ENCODE data around the gene HAAO.

Gene HAAO

GRCh38 chr2:42819160-42819559, 26.8 kb upstream of the HAAO start:
- Histone ChIP-seq H2AK5ac (ENCODE audit: low read length) (no peak overlapping the region), H3K27me3 (ENCODE audit: insufficient read depth, low read length) (no peaks in the 10 kb centered on the region), H3K27ac (ENCODE audit: low read depth, low read length) (no peak overlapping the region), H3K18ac (ENCODE audit: low read length) (no peak overlapping the region), H3K9ac (ENCODE audit: low read length) (no peak overlapping the region), H3K79me2 (ENCODE audit: control insufficient read depth, insufficient read depth, low read length, poor library complexity) (no peaks in the 10 kb centered on the region), H3K4me3 (ENCODE audit: low read depth, low read length) (no peak overlapping the region), H3K79me1 (ENCODE audit: low read length) (no peaks in the 10 kb centered on the region), H3K4me1 (ENCODE audit: control insufficient read depth in 1 of 2, insufficient read depth in 2 of 2, low read length in 2 of 2) (no peaks in the 10 kb centered on the region), H4K12ac (ENCODE audit: low read depth, low read length) (no peak overlapping the region), H3K9me3 (ENCODE audit: insufficient read depth, low read depth, low read length) (peaks cover 1% of the 10 kb centered on the region), H3K36me3 (ENCODE audit: control insufficient read depth in 1 of 2, insufficient read depth in 2 of 2, low read length in 2 of 2) (no peaks in the 10 kb centered on the region), H2AFZ (ENCODE audit: insufficient read depth, low read length, poor library complexity) (no peak overlapping the region), H2BK12ac (ENCODE audit: low read length) (no peak overlapping the region), H3K23ac (ENCODE audit: low read length) (no peak overlapping the region), H2BK120ac (ENCODE audit: insufficient read depth, low read length, poor library complexity) (no peak overlapping the region), H4K8ac (ENCODE audit: low read depth, low read length) (no peak overlapping the region), H3K4ac (ENCODE audit: low read depth, low read length) (no peak overlapping the region), H2BK5ac (ENCODE audit: low read depth, low read length, poor library complexity) (no peak overlapping the region), H4K91ac (ENCODE audit: low read depth, low read length) (no peak overlapping the region), H3K4me2 (ENCODE audit: low read length) (no peak overlapping the region), H3K14ac (ENCODE audit: low read length) (no peak overlapping the region)
- no CpG with 5 or more reads among the region's 2 CpGs for WGBS (ENCODE audit: extremely low coverage, insufficient coverage, insufficient read length)
- DNase-seq = no peak

- H3K79me1 ChIP-seq (ENCODE audit: low read length) = peaks cover 8% of the 10 kb centered on the region
- no peak overlapping the region for H3K9ac ChIP-seq (ENCODE audit: low read length)
- no peak overlapping the region for H3K4me3 ChIP-seq (ENCODE audit: low read depth, low read length)
- no peak overlapping the region for H3K14ac ChIP-seq (ENCODE audit: low read length)
- H3K36me3 ChIP-seq (ENCODE audit: control insufficient read depth in 1 of 2, insufficient read depth in 2 of 2, low read length in 2 of 2) = no peaks in the 10 kb centered on the region
- no peak overlapping the region for H4K8ac ChIP-seq (ENCODE audit: low read depth, low read length)
- H2BK5ac ChIP-seq (ENCODE audit: low read depth, low read length, poor library complexity) = no peak overlapping the region
- H2BK12ac ChIP-seq (ENCODE audit: low read length) = no peak overlapping the region
- peaks cover 6% of the 10 kb centered on the region for H3K79me2 ChIP-seq (ENCODE audit: control insufficient read depth, insufficient read depth, low read length, poor library complexity)
- no peak overlapping the region for H3K23ac ChIP-seq (ENCODE audit: low read length)
- WGBS (ENCODE audit: extremely low coverage, insufficient coverage, insufficient read length) = no CpG with 5 or more reads among the region's 2 CpGs
- H2AK5ac ChIP-seq (ENCODE audit: low read length) = no peak overlapping the region
- no peak for DNase-seq
- H3K4ac ChIP-seq (ENCODE audit: low read depth, low read length) = no peak overlapping the region
- H2AFZ ChIP-seq (ENCODE audit: insufficient read depth, low read length, poor library complexity) = no peak overlapping the region
- H3K9me3 ChIP-seq (ENCODE audit: insufficient read depth, low read depth, low read length) = no peaks in the 10 kb centered on the region
- H3K27ac ChIP-seq (ENCODE audit: low read depth, low read length) = no peak overlapping the region
- H4K12ac ChIP-seq (ENCODE audit: low read depth, low read length) = no peak overlapping the region
- H3K18ac ChIP-seq (ENCODE audit: low read length) = no peak overlapping the region
- peaks cover 0 to 6% of the 10 kb centered on the region in 2 experiments for H3K4me1 ChIP-seq (ENCODE audit: control insufficient read depth in 1 of 2, insufficient read depth in 2 of 2, low read length in 2 of 2)
- H2BK120ac ChIP-seq (ENCODE audit: insufficient read depth, low read length, poor library complexity) = no peak overlapping the region
- no peaks in the 10 kb centered on the region for H3K27me3 ChIP-seq (ENCODE audit: insufficient read depth, low read length)
- H4K91ac ChIP-seq (ENCODE audit: low read depth, low read length) = no peak overlapping the region
- no peak overlapping the region for H3K4me2 ChIP-seq (ENCODE audit: low read length)
These were observed 23.3 kb upstream of the HAAO start for GRCh38 chr2:42815726-42816125.

GRCh38 chr2:42813763-42814162, 21.4 kb upstream of the HAAO start:
- Histone ChIP-seq H3K27ac (ENCODE audit: low read depth, low read length) (no peak overlapping the region), H4K12ac (ENCODE audit: low read depth, low read length) (no peak overlapping the region), H3K23ac (ENCODE audit: low read length) (no peak overlapping the region), H3K9me3 (ENCODE audit: insufficient read depth, low read depth, low read length) (no peaks in the 10 kb centered on the region), H4K91ac (ENCODE audit: low read depth, low read length) (no peak overlapping the region), H3K79me2 (ENCODE audit: control insufficient read depth, insufficient read depth, low read length, poor library complexity) (peaks cover 13% of the 10 kb centered on the region), H3K9ac (ENCODE audit: low read length) (no peak overlapping the region), H3K4me2 (ENCODE audit: low read length) (no peak overlapping the region), H3K14ac (ENCODE audit: low read length) (no peak overlapping the region), H3K4me3 (ENCODE audit: low read depth, low read length) (no peak overlapping the region), H2BK5ac (ENCODE audit: low read depth, low read length, poor library complexity) (no peak overlapping the region), H3K4me1 (ENCODE audit: control insufficient read depth in 1 of 2, insufficient read depth in 2 of 2, low read length in 2 of 2) (peaks cover 0 to 6% of the 10 kb centered on the region in 2 experiments), H3K4ac (ENCODE audit: low read depth, low read length) (no peak overlapping the region), H2BK120ac (ENCODE audit: insufficient read depth, low read length, poor library complexity) (no peak overlapping the region), H2AK5ac (ENCODE audit: low read length) (no peak overlapping the region), H3K79me1 (ENCODE audit: low read length) (peaks cover 18% of the 10 kb centered on the region), H3K27me3 (ENCODE audit: insufficient read depth, low read length) (no peaks in the 10 kb centered on the region), H3K18ac (ENCODE audit: low read length) (no peak overlapping the region), H3K36me3 (ENCODE audit: control insufficient read depth in 1 of 2, insufficient read depth in 2 of 2, low read length in 2 of 2) (no peaks in the 10 kb centered on the region), H4K8ac (ENCODE audit: low read depth, low read length) (no peak overlapping the region), H2AFZ (ENCODE audit: insufficient read depth, low read length, poor library complexity) (no peak overlapping the region), H2BK12ac (ENCODE audit: low read length) (no peak overlapping the region)
- DNase-seq = no peak
- no CpG with 5 or more reads among the region's 2 CpGs for WGBS (ENCODE audit: extremely low coverage, insufficient coverage, insufficient read length)

- Histone ChIP-seq H4K8ac (ENCODE audit: low read depth, low read length) (no peak overlapping the region), H3K14ac (ENCODE audit: low read length) (no peak overlapping the region), H2BK5ac (ENCODE audit: low read depth, low read length, poor library complexity) (no peak overlapping the region), H3K4me2 (ENCODE audit: low read length) (no peak overlapping the region), H3K23ac (ENCODE audit: low read length) (no peak overlapping the region), H4K91ac (ENCODE audit: low read depth, low read length) (no peak overlapping the region), H3K27ac (ENCODE audit: low read depth, low read length) (no peak overlapping the region), H2BK12ac (ENCODE audit: low read length) (no peak overlapping the region), H3K9me3 (ENCODE audit: insufficient read depth, low read depth, low read length) (no peaks in the 10 kb centered on the region), H3K27me3 (ENCODE audit: insufficient read depth, low read length) (no peaks in the 10 kb centered on the region), H3K18ac (ENCODE audit: low read length) (no peak overlapping the region), H3K9ac (ENCODE audit: low read length) (no peak overlapping the region), H2BK120ac (ENCODE audit: insufficient read depth, low read length, poor library complexity) (no peak overlapping the region), H3K4me1 (ENCODE audit: control insufficient read depth in 1 of 2, insufficient read depth in 2 of 2, low read length in 2 of 2) (peaks cover 0 to 6% of the 10 kb centered on the region in 2 experiments), H3K79me2 (ENCODE audit: control insufficient read depth, insufficient read depth, low read length, poor library complexity) (peaks cover 13% of the 10 kb centered on the region), H2AFZ (ENCODE audit: insufficient read depth, low read length, poor library complexity) (no peak overlapping the region), H3K4ac (ENCODE audit: low read depth, low read length) (no peak overlapping the region), H3K79me1 (ENCODE audit: low read length) (peaks cover 18% of the 10 kb centered on the region), H3K36me3 (ENCODE audit: control insufficient read depth in 1 of 2, insufficient read depth in 2 of 2, low read length in 2 of 2) (no peaks in the 10 kb centered on the region), H2AK5ac (ENCODE audit: low read length) (no peak overlapping the region), H4K12ac (ENCODE audit: low read depth, low read length) (no peak overlapping the region), H3K4me3 (ENCODE audit: low read depth, low read length) (no peak overlapping the region)
- DNase-seq = peak in 1 of 2 donors; percentile 67
- WGBS (ENCODE audit: extremely low coverage, insufficient coverage, insufficient read length) = no CpG with 5 or more reads among the region's 1 CpG
These were observed 20.6 kb upstream of the HAAO start for GRCh38 chr2:42812899-42813479.

All from trophoblast cell (in vitro differentiated cells and primary cell).